PC-9 (cell line): ENCODE data around the gene REV1. TPM values are rescaled to one million over a fixed set of nuclear protein-coding genes. Genes with fewer than 3 reads are reported as not detected.
A peak's percentile ranks its signal among the peaks of the same experiment; 100 is the strongest.
"Not testable (repeated sequence)": the region's sequence is repeated elsewhere in the genome, so short reads cannot be mapped to it uniquely, and the experiment has no call there.

Source experiments
- BruUV-seq: library from RNA; stranded (reverse); fragments of 400-500 nt; replicated peaks from 2 replicates; lab custom pipeline; 2021; lab: Mats Ljungman, UMichigan
- CTCF ChIA-PET: fragments of 300-600 bp; sonication (Branson Sonifier 250); formaldehyde crosslinking; loops from one replicate; lab custom pipeline; 2022; ENCODE audit warnings: antibody characterized with exemption; lab: Charles Lee
- POLR2A ChIA-PET: fragments of 300-600 bp; sonication (Branson Sonifier 250); formaldehyde crosslinking; loops from one replicate; lab custom pipeline; 2022; ENCODE audit warnings: antibody characterized with exemption; ENCODE audit not compliant: unreplicated experiment; lab: Charles Lee
- DNase-seq, 2 experiments: peaks; one replicate each; pipeline versions ENCODE4 v3.0.0 to v3.0.0-alpha.2; 2015 to 2022; ENCODE audit warnings: mixed read lengths in 1 of 2
- H2AFZ ChIP-seq: fragments of 200-600 bp; sonication (generic); 2 replicates; pipeline ENCODE4 v1.8.1; 2017; ENCODE audit warnings: antibody characterized with exemption
- H3F3A ChIP-seq: fragments of 200-600 bp; sonication (generic); 2 replicates; pipeline ENCODE4 v1.8.1; 2017; ENCODE audit warnings: antibody characterized with exemption, mild to moderate bottlenecking, low read depth; ENCODE audit not compliant: insufficient read depth
- H3K27ac ChIP-seq: fragments of 200-600 bp; sonication (generic); 2 replicates; pipeline ENCODE4 v1.6.1; 2016; ENCODE audit warnings: mixed run types
- H3K27me3 ChIP-seq: fragments of 200-600 bp; sonication (generic); 2 replicates; pipeline ENCODE4 v1.6.1; 2016; ENCODE audit warnings: low read depth, mixed run types; ENCODE audit not compliant: insufficient read depth
- H3K36me3 ChIP-seq: fragments of 200-600 bp; sonication (generic); 2 replicates; pipeline ENCODE4 v1.6.1; 2016; ENCODE audit warnings: low read depth, mixed run types
- H3K4me1 ChIP-seq: fragments of 200-600 bp; sonication (generic); replicated peaks from 2 replicates; pipeline ENCODE4 v1.6.1; 2016; ENCODE audit warnings: mixed run types; ENCODE audit not compliant: insufficient read depth
- H3K4me2 ChIP-seq: fragments of 200-600 bp; sonication (generic); 2 replicates; pipeline ENCODE4 v1.6.1; 2017; ENCODE audit warnings: mixed run types
- H3K4me3 ChIP-seq: fragments of 200-600 bp; sonication (generic); 2 replicates; pipeline ENCODE4 v1.6.1; 2016; ENCODE audit warnings: mixed run types
- H3K79me2 ChIP-seq: fragments of 200-600 bp; sonication (generic); 2 replicates; pipeline ENCODE4 v1.6.1; 2017; ENCODE audit warnings: low read depth, mixed run types
- H3K9me2 ChIP-seq: fragments of 200-600 bp; sonication (generic); 2 replicates; pipeline ENCODE4 v1.8.1; 2017; ENCODE audit warnings: mild to moderate bottlenecking; ENCODE audit not compliant: insufficient read depth
- H3K9me3 ChIP-seq: fragments of 200-600 bp; sonication (generic); 2 replicates; pipeline ENCODE4 v1.8.1; 2016; ENCODE audit warnings: low read depth; ENCODE audit not compliant: insufficient read depth
- H4K20me1 ChIP-seq: fragments of 200-600 bp; sonication (generic); 2 replicates; pipeline ENCODE4 v1.8.1; 2017; ENCODE audit not compliant: insufficient read depth
- EZH2 ChIP-seq: fragments of 200-600 bp; sonication (generic); IDR thresholded peaks from 2 replicates; pipeline ENCODE4 v1.8.0; 2017; ENCODE audit warnings: antibody characterized with exemption, low read depth
- intact Hi-C: fragments of 100-400 bp; cut with micrococcal nuclease; formaldehyde crosslinking; loops from one replicate; pipeline ENCODE4 v1.10.0; 2022; ENCODE audit not compliant: unreplicated experiment
- total RNA-seq: library from RNA; stranded (reverse); gene quantifications from 2 replicates; pipeline ENCODE4 v1.2.3, GENCODE V29; 2021
- TF ChIP-seq, protein P1 (sequence below): fragments of 200-600 bp; sonication (generic); conservative IDR thresholded peaks from 2 replicates; pipeline ENCODE4 v1.6.1; 2017; ENCODE audit warnings: mixed run types, antibody characterized with exemption, mild to moderate bottlenecking, moderate library complexity

Gene REV1
- total RNA-seq, 1 experiment from 2014 or later, result 50.5 TPM

DNA sequence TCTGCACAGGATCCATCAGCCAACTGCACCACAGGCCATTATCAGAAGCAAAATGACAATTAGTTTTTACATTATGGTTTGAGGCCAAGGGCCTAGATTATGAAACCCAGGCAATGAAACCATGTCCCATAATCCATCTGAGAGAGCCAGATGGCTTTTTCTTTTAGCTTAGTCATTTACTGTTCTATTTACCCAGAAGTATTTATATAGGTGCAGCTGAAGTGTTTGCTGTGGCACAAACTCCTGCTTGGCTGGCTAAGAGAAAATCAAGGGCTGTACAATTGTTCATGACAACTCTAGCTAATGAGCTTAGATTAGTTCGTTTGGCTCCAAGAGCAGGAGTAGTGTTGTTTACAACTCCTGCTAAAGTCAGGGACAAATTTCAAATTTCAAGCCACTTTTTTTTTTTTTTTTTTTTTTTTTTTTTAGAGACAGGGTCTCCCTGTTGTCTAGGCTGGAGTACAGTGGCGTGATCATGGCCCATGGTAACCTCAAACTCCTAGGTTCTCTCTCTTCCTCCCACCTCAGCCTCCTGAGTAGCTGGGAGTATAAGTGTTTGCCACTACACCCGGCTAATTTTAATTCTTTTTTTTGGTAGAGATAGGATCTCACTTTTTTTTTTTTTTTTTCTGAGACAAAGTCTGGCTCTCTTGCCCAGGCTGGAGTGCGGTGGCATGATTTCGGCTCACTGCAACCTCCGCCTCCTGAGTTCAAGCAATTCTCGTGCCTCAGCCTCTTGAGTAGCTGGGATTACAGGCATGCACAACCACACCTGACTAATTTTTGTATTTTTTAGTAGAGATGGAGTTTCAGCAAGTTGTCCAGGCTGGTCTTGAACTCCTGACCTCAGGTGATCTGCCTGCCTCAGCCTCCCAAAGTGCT is 18.4 kb upstream of the REV1 start:
- peaks cover 2% of the 10 kb centered on the region; the same call in 1 of the 2 replicates for H3K27me3 ChIP-seq
- DNase-seq, result no peak
- ChIA-PET POLR2A (no interaction called here), CTCF (no interaction called here)
- no peaks in the 10 kb centered on the region for H3K79me2 ChIP-seq
- no peak overlapping the region for H3K4me3 ChIP-seq
- H2AFZ ChIP-seq, result no peak overlapping the region
- H3K9me3 ChIP-seq, result no peaks in the 10 kb centered on the region; the same call in 1 of the 2 replicates
- no TSS peak for BruUV-seq
- TF ChIP-seq, protein P1, sequence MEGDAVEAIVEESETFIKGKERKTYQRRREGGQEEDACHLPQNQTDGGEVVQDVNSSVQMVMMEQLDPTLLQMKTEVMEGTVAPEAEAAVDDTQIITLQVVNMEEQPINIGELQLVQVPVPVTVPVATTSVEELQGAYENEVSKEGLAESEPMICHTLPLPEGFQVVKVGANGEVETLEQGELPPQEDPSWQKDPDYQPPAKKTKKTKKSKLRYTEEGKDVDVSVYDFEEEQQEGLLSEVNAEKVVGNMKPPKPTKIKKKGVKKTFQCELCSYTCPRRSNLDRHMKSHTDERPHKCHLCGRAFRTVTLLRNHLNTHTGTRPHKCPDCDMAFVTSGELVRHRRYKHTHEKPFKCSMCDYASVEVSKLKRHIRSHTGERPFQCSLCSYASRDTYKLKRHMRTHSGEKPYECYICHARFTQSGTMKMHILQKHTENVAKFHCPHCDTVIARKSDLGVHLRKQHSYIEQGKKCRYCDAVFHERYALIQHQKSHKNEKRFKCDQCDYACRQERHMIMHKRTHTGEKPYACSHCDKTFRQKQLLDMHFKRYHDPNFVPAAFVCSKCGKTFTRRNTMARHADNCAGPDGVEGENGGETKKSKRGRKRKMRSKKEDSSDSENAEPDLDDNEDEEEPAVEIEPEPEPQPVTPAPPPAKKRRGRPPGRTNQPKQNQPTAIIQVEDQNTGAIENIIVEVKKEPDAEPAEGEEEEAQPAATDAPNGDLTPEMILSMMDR, result no peak
- TF ChIP-seq EZH2, result no peak
- no peaks in the 10 kb centered on the region for H3K9me2 ChIP-seq
- H3K4me1 ChIP-seq, result peaks cover 11% of the 10 kb centered on the region
- no peaks in the 10 kb centered on the region for H3K36me3 ChIP-seq
- H3K4me2 ChIP-seq, result no peak overlapping the region
- intact Hi-C loops, result no loop called here
- peaks cover 9% of the 10 kb centered on the region; the same call in 1 of the 2 replicates for H3F3A ChIP-seq
- no peak overlapping the region for H3K27ac ChIP-seq
- no peaks in the 10 kb centered on the region for H4K20me1 ChIP-seq

DNA sequence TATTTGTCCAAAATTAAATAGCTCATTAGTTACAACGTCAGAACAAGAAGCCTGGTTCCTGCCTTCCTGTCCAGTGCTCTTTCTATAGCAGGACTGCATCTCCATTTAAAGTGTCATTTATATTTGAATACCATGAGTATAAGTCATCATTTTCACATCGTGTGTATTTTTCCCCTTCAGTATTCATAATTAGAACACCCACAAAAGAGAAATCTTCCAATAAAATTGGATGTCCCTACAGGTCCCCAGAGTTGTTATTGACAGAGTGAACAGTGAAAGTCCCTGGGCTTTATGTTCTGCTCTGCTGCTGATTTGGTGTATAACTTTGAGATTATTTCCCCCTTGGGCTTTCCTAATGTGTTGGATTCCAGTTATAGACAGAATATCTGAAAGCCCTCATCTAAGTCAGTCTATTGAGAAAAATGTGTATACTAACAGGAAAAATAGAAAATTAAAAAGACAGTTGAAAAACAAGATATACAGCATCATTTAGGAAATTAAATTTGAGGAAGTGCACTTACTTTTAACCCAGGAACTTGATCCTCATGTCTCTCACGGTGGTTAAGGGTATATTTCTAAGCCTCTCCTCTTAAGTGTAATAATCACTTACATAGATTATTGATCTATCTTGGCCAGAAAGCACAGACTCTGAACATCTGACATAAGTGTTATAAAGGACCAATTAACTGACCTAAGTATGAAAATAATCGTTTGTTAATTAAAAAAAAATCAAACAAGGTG is 15.2 kb upstream of the REV1 start:
- no peak overlapping the region for H2AFZ ChIP-seq
- BruUV-seq, result no TSS peak
- peaks cover 9% of the 10 kb centered on the region; the same call in 1 of the 2 replicates for H3F3A ChIP-seq
- TF ChIP-seq, protein P1, result no peak
- TF ChIP-seq EZH2, result no peak
- no peaks in the 10 kb centered on the region for H3K36me3 ChIP-seq
- no peak for DNase-seq
- peaks cover 11% of the 10 kb centered on the region for H3K4me1 ChIP-seq
- no peaks in the 10 kb centered on the region for H4K20me1 ChIP-seq
- H3K9me2 ChIP-seq, result no peaks in the 10 kb centered on the region
- H3K9me3 ChIP-seq, result no peaks in the 10 kb centered on the region; the same call in 1 of the 2 replicates
- H3K79me2 ChIP-seq, result no peaks in the 10 kb centered on the region
- H3K27ac ChIP-seq, result peak overlapping the region; percentile 66; the same call in 1 of the 2 replicates
- CTCF ChIA-PET, result no interaction called here
- no peak overlapping the region for H3K4me3 ChIP-seq
- no peaks in the 10 kb centered on the region for H3K27me3 ChIP-seq
- no peak overlapping the region for H3K4me2 ChIP-seq
- POLR2A ChIA-PET, result no interaction called here
- intact Hi-C loops, result no loop called here

DNA sequence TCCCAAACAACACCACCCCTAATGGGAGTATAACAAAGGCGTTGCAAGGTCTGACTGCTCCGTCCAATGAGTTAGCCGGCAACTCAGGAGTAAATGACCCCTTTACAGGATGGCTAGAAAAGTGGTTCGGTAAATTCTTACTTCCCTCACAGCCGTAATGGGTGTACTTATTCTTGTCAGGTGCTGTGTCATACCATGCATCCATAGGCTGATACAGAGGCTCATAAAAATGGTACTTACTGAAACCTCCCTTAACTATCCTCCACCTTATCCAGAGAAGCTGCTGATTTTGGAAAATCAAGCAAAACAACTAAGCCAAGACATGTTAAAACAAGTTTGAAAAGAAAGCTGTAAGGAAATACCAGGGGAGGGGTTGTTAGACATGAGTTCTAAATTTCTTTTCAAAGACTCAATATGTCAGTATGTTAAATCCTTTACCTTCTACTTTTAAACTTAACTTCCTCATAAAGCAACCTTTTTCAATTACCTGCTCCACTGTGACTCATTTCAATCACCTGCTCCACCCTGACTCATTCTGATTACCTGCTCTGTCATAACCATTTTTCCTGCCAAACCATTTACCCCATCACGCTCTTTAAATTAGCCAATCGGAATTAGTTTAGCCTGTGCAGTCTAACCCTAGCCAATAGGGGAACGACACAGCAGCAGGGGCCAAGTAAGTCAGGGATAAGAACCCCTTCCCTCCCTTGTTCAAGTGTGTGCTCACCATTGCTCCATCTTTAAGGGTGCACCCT is 14.0 kb upstream of the REV1 start:
- H3F3A ChIP-seq, POLR2A ChIA-PET, H3K9me2 ChIP-seq, CTCF ChIA-PET, BruUV-seq, H4K20me1 ChIP-seq, H3K27me3 ChIP-seq, intact Hi-C loops, H3K9me3 ChIP-seq, H3K36me3 ChIP-seq, H3K4me3 ChIP-seq, H3K79me2 ChIP-seq: not testable (repeated sequence)
- Histone ChIP-seq H3K4me1 (peaks cover 11% of the 10 kb centered on the region), H2AFZ (peak overlapping the region; percentile 59), H3K4me2 (peak overlapping the region; percentile 42), H3K27ac (peak overlapping the region; percentile 66)
- peak; percentile 9 to 79 for DNase-seq
